ENCODE measurements around the gene CFH.

GRCh38 chr1:196611873-196612272, 40.0 kb upstream of the CFH start:
- no peak for TF ChIP-seq POLR2A (IDR thresholded peaks at IDR 0.05; ENCODE audit: borderline replicate concordance, extremely low read depth, insufficient read depth, insufficient read length)
- no peak for TF ChIP-seq EZH2 (IDR thresholded peaks at IDR 0.05)
- TF ChIP-seq CTCF (IDR thresholded peaks at IDR 0.05 in 2 of 3, conservative IDR thresholded peaks at IDR 0.05 in 1 of 3; ENCODE audit: borderline replicate concordance in 1 of 3, insufficient read depth in 1 of 3, low read depth in 2 of 3, low read length in 2 of 3): no peak
- TF ChIP-seq JUND (IDR thresholded peaks at IDR 0.05): no peak
- no peak for TF ChIP-seq EZH2phosphoT487 (IDR thresholded peaks at IDR 0.05; ENCODE audit: borderline replicate concordance)
- TF ChIP-seq ZNF274 (IDR thresholded peaks at IDR 0.05; ENCODE audit: low read depth, low read length): no peak
- no peak for TF ChIP-seq MAX (IDR thresholded peaks at IDR 0.05)
- TF ChIP-seq ATF3 (IDR thresholded peaks at IDR 0.05): no peak
- no peak for TF ChIP-seq POLR2AphosphoS5 (IDR thresholded peaks at IDR 0.05; ENCODE audit: low read depth, low read length)
- no peak for TF ChIP-seq SIN3A (IDR thresholded peaks at IDR 0.05; ENCODE audit: low read depth)
